MG63 (cell line): ENCODE results near the gene ADAMTS15. TPM values are rescaled to one million over a fixed set of nuclear protein-coding genes. Genes with fewer than 3 reads are reported as not detected.
A peak's percentile ranks its signal among the peaks of the same experiment; 100 is the strongest.

Experiments used
- DNase-seq: peaks from one replicate; pipeline ENCODE4 v3.0.0-alpha.2; 2020
- H3K27me3 ChIP-seq: fragments of 250-450 bp; sonication (Bioruptor Pico); 2 replicates; pipeline ENCODE4 v1.5.1; 2020; ENCODE audit warnings: mild to moderate bottlenecking, moderate library complexity
- H3K36me3 ChIP-seq: fragments of 250-450 bp; sonication (Bioruptor Pico); 2 replicates; pipeline ENCODE4 v1.5.1; 2020; ENCODE audit warnings: mild to moderate bottlenecking, moderate library complexity
- H3K4me3 ChIP-seq: fragments of 250-450 bp; sonication (Bioruptor Pico); 2 replicates; pipeline ENCODE4 v1.5.1; 2020; ENCODE audit warnings: mild to moderate bottlenecking, moderate library complexity
- H3K9me3 ChIP-seq: fragments of 250-450 bp; sonication (Bioruptor Pico); 2 replicates; pipeline ENCODE4 v1.5.1; 2020; ENCODE audit warnings: mild to moderate bottlenecking, moderate library complexity
- total RNA-seq: library from RNA; depleted of rRNA; stranded (reverse); fragments of >200 nt; shearing (Covaris generic); gene quantifications from 2 replicates; pipeline ENCODE4 v1.2.3, GENCODE V29; 2014; ENCODE audit warnings: low replicate concordance

The ADAMTS15 gene
- total RNA-seq, 1 experiment from 2014 or later: 1.2 TPM

- H3K27me3 ChIP-seq: no peaks in the 10 kb centered on the region
- H3K9me3 ChIP-seq: peaks cover 8% of the 10 kb centered on the region
- DNase-seq: no peak
- H3K4me3 ChIP-seq: no peak overlapping the region
- H3K36me3 ChIP-seq: no peaks in the 10 kb centered on the region
These were observed 61.5 kb downstream of the ADAMTS15 start for GRCh38 chr11:130509942-130510341.

DNA sequence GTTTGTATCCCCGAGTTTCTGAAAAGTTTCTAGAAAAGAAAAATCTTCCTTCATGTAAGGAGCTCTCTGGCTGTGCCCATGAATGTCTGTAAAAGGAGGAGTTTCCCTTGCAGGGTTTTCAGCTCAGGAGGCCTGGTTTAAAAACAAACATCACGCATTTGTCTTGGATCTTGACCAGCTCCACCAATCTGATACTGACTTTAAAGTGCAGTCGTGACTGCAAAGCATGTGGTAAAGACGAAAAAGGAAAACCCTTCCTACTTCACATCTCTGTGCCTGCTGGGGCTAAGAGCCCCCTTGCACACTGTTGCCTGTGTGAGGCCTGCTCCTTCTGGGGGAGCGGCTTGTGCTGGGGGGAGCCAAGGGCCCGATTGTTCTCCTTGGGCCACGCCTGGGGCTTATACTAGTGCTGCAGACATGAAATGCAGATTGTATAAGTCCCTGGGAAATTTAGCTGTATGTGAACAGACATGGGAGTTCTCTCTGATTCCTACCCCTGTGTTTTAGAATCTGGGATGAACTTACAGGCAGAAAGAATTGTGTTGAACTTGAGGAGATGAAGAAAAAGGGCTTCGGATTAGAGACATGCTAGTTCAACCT lies 62.1 kb downstream of the ADAMTS15 start:
- Histone ChIP-seq H3K27me3 (no peaks in the 10 kb centered on the region), H3K9me3 (peaks cover 8% of the 10 kb centered on the region), H3K36me3 (no peaks in the 10 kb centered on the region), H3K4me3 (no peak overlapping the region)
- DNase-seq: no peak

DNA sequence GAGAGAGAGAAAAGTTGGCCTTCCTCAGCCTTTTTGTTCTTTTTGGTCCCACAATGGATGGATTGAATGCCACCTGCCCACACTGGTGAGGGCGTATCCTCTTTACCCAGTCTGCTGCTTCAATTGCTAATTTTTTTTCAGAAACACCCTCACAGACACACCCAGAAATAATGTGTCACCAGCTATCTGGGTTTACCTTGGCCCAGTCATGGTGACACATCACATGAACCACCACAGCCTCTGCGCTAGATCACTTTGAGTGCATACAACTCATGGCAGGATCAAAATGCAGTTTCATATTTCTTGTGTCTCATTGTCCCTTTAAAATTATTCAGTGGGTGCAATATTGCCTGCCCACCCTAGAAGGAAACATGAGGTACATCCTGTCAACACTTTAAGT lies 63.3 kb downstream of the ADAMTS15 start:
- H3K4me3 ChIP-seq: no peak overlapping the region
- peaks cover 6% of the 10 kb centered on the region; the same call in 1 of the 2 replicates for H3K9me3 ChIP-seq
- H3K36me3 ChIP-seq: no peaks in the 10 kb centered on the region
- H3K27me3 ChIP-seq: no peaks in the 10 kb centered on the region
- peak; percentile 17 for DNase-seq

DNA sequence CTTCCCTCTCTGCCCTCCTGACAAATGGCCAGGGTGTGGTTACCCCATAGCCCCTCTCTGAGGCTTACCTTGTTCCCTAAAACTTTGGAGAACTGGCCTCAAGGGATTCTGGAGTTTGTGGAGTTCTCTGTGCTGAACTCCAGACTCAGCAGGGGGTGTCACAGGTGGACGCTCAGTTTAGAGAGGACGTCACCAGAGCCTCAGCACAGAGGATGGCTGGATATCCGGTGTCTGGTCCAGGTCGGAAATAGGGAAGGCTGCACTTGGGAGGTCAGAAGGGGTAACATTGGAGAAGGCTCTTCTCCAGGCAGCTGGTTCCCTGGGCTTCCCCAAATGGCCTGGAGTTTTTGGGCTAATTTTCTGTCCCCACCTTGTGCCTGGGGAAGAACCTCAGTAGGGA lies 64.2 kb downstream of the ADAMTS15 start:
- no peaks in the 10 kb centered on the region for H3K27me3 ChIP-seq
- H3K36me3 ChIP-seq: no peaks in the 10 kb centered on the region
- H3K4me3 ChIP-seq: no peak overlapping the region
- H3K9me3 ChIP-seq: 0 out of 2 replicates have a peak, but pooled peaks cover 2% of the 10 kb centered on the region
- no peak for DNase-seq

DNA sequence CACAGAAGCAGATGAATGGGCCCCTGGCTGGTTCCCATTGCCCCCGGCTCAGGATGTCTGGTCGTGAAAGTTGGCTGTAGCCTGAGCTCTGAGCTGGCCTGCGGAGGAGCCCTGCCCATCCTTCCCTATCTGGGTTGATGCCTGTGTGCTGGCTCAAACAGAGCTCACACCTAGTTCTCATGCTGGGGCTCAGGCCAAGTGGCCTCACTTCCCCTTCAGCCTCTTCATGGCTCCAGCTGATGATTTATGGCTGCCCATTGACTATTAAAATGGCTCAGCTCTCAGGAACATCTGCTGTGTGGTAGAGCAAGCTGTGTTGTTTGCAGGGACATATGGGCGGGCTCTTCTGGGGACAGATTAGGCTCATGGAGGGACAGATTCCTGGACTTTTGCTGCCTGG lies 64.7 kb downstream of the ADAMTS15 start:
- Histone ChIP-seq H3K9me3 (0 out of 2 replicates have a peak, but pooled peaks cover 1% of the 10 kb centered on the region), H3K4me3 (no peak overlapping the region), H3K36me3 (no peaks in the 10 kb centered on the region), H3K27me3 (no peaks in the 10 kb centered on the region)
- peak; percentile 72 for DNase-seq

DNA sequence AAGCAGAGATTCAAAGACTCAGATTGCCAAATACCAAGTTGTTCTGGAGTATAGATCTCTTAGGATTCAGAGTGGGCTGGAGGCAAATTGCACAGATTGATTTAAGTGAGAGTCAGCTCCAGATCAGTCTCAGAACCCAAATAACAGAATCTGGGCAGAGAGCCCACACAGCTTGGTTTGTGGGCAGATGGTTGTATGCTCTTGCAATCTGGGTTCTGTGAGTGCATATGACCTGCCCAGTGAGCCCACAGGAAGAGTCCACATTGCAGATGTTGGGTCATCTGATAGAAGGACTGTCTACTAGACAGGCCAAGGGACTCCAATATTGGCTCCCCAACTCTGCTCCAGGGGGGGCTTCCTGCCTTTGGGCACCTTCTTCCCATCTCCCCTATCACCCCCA lies 65.9 kb downstream of the ADAMTS15 start:
- no peaks in the 10 kb centered on the region for H3K27me3 ChIP-seq
- H3K9me3 ChIP-seq: no peaks in the 10 kb centered on the region
- DNase-seq: peak; percentile 11
- H3K36me3 ChIP-seq: no peaks in the 10 kb centered on the region
- no peak overlapping the region for H3K4me3 ChIP-seq

DNA sequence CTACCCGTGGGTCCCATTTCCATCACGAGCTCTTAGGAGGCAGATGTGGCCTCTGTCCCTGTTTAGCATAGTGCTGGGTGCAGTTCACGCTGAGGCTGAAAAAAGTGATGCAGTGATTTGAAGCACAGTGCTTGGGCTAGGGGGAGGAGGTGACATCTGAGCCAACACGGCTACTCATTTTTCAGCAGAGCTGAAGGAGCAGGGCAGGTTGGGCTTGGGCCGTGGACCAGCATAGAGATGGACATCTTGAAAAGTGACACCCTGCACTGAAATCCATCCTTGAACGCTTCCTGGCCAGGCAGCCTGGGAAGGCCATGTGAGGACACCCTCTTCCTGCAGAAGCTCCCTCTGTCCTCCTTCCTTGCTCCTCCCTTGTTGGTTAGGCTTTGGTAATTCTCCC lies 66.4 kb downstream of the ADAMTS15 start:
- Histone ChIP-seq H3K9me3 (no peaks in the 10 kb centered on the region), H3K27me3 (no peaks in the 10 kb centered on the region), H3K4me3 (no peak overlapping the region), H3K36me3 (no peaks in the 10 kb centered on the region)
- no peak for DNase-seq

- H3K9me3 ChIP-seq: no peaks in the 10 kb centered on the region
- H3K4me3 ChIP-seq: no peak overlapping the region
- DNase-seq: peak; percentile 17
- H3K27me3 ChIP-seq: no peaks in the 10 kb centered on the region
- no peaks in the 10 kb centered on the region for H3K36me3 ChIP-seq
These were observed 67.5 kb downstream of the ADAMTS15 start for GRCh38 chr11:130515829-130516553.

DNA sequence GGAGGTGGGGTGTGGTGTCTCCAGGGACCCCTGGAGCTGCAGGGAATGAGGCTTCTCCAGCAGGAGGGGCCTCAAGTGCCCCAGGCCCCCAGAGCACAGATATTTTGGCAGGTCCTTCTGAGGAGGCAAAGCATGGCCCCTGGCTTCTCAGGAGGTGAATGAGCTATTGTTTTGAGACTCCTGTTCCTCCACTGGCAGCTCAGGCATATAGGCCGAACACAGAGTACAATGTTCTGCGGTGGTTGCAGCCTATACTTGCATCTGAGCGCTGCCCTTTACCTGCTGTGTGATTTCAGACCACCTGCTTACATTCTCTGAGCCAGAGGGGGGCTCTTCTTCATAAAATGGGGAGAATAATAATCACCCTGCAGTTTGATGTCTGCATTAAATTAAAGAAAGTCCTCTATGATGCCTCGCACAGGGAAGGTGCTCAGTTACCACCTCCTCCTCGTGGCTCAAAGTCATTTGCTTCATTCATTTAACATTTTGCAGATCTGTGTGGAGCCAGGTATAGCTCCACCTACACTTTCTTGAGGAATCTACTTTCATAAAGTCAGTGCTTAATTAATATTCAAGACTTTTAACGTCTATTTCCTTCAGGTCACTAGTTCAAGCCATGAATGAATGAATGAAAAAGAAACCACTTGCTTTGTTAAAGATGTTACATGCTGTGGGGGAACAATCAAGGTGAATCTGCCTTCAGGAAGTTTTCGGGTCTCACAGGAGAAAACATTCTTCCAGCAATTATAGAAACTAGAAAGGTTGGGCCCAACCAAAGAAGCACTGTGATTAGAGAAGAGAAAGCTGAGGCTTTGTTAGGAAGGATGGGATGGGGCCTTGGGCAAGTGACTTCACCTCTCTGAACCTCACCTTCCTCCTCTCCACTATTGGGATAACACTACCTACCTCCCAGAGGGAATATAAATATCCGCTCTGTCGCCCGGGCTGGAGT lies 68.4 kb downstream of the ADAMTS15 start:
- Histone ChIP-seq H3K27me3 (no peaks in the 10 kb centered on the region), H3K9me3 (no peaks in the 10 kb centered on the region), H3K4me3 (no peak overlapping the region), H3K36me3 (no peaks in the 10 kb centered on the region)
- DNase-seq: no peak

DNA sequence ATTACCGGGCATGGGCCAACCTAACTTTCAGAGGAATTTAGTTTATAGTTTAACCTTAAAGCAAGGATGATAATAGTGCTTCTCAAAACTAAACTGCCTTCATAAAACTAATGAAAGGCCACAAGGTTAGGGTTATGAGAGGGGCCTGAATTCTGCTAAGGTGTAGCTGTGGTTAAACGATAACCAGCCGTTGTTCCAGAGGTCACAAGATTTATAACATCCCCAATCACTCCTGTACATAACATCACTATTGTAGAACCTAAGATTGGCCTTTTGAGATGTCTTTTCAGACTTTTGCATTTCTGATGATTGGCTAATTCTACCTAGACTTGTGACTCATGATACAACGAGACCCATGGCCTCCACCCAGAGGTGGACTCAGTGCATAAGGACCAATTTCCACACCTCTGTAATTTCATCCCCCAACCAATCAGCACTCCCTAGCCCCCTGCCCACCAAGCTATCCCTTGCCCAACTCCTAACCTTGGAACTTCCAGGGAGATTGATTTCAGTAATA lies 69.8 kb downstream of the ADAMTS15 start:
- H3K36me3 ChIP-seq: no peaks in the 10 kb centered on the region
- no peak for DNase-seq
- H3K27me3 ChIP-seq: no peaks in the 10 kb centered on the region
- no peak overlapping the region for H3K4me3 ChIP-seq
- no peaks in the 10 kb centered on the region for H3K9me3 ChIP-seq

GRCh38 chr11:130519128-130519932 lies 70.9 kb downstream of the ADAMTS15 start:
- DNase-seq: no peak
- Histone ChIP-seq H3K4me3 (no peak overlapping the region), H3K27me3 (no peaks in the 10 kb centered on the region), H3K36me3 (no peaks in the 10 kb centered on the region), H3K9me3 (no peaks in the 10 kb centered on the region)

- DNase-seq: no peak
These were observed 71.8 kb downstream of the ADAMTS15 start for GRCh38 chr11:130520271-130520671.

DNA sequence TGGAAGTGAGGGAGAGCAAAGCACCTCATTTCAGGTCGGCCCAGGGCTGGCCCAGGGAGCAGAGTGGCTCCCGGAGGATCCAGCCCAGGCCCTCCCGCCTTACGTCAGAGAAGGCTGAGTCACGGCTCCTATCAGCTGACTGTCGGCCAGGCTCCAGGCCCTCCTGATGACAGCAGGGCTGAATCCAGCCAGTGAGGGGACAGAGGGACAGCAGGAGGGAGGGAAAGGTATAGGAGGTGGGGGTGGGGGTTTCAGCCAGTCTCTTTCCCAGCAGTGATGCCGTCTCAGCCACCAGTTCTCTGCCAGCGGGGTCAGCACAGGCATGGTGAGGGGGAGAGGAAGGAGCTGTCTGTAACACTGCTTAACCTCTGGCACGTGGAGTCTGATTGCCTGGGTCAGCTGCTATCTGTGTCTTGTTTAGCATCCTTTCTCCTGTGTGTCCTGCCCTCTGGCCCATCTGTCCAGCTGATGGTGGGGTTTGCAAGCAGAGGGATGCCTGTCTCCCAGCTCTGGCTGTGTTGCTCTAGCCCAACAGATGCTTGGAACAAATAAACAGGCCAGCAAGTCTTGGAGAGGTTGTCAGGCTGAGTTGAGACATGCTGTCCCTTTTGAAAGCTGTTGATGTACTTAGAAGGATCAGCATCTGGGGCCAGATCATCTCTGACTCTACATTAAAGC lies 74.0 kb downstream of the ADAMTS15 start:
- H3K27me3 ChIP-seq: no peaks in the 10 kb centered on the region
- H3K4me3 ChIP-seq: no peak overlapping the region
- peak; percentile 77 for DNase-seq
- H3K9me3 ChIP-seq: no peaks in the 10 kb centered on the region
- no peaks in the 10 kb centered on the region for H3K36me3 ChIP-seq

More at GRCh38 chr11:130520271-130520671, 71.8 kb downstream of the ADAMTS15 start:
- no peaks in the 10 kb centered on the region for H3K36me3 ChIP-seq
- no peaks in the 10 kb centered on the region for H3K9me3 ChIP-seq
- no peak overlapping the region for H3K4me3 ChIP-seq
- H3K27me3 ChIP-seq: no peaks in the 10 kb centered on the region

- H3K4me3 ChIP-seq: no peak overlapping the region
- H3K27me3 ChIP-seq: no peaks in the 10 kb centered on the region
- no peaks in the 10 kb centered on the region for H3K9me3 ChIP-seq
- H3K36me3 ChIP-seq: no peaks in the 10 kb centered on the region
- no peak for DNase-seq
These were observed 74.7 kb downstream of the ADAMTS15 start for GRCh38 chr11:130523166-130523565.

- H3K4me3 ChIP-seq: no peak overlapping the region
- H3K9me3 ChIP-seq: no peaks in the 10 kb centered on the region
- H3K36me3 ChIP-seq: no peaks in the 10 kb centered on the region
- peak; percentile 77 for DNase-seq
- H3K27me3 ChIP-seq: no peaks in the 10 kb centered on the region
These were observed 75.2 kb downstream of the ADAMTS15 start for GRCh38 chr11:130523609-130524008.
